ENCODE results near the gene C1orf74. TPM values are rescaled to one million over a fixed set of nuclear protein-coding genes. Genes with fewer than 3 reads are reported as not detected.

Gene C1orf74
- total and polyA plus RNA-seq, 5 donors from 2014 or later, result 0.07 to 0.56 (median 0.27) TPM

GRCh38 chr1:209729436-209729835 is 54.9 kb downstream of the C1orf74 start:
- ATAC-seq (ENCODE audit: low read depth in 2 of 2), result no peak

More at GRCh38 chr1:209729436-209729835, 54.9 kb downstream of the C1orf74 start:
- no peak overlapping the region for H3K4me3 ChIP-seq (ENCODE audit: low read depth, low read length)
- no peak overlapping the region for H3K27ac ChIP-seq (ENCODE audit: insufficient read depth, low read length, poor library complexity, severe bottlenecking)
- Mint-ChIP-seq H3K9me3 (no peaks in the 10 kb centered on the region), H3K4me3 (no peak overlapping the region), H3K4me1 (peaks cover under 1 to 11% (median 4%) of the 10 kb centered on the region in 4 donors), H3K27me3 (no peaks in the 10 kb centered on the region), H3K27ac (no peak overlapping the region), H3K36me3 (peaks cover 3% of the 10 kb centered on the region)
- no peak for DNase-seq
- H3K9me3 ChIP-seq (ENCODE audit: control insufficient read depth in 2 of 2, low read length in 2 of 2), result no peaks in the 10 kb centered on the region
- H3K36me3 ChIP-seq (ENCODE audit: control insufficient read depth, insufficient read depth, low read length), result no peaks in the 10 kb centered on the region
- H3K27me3 ChIP-seq (ENCODE audit: control insufficient read depth, insufficient read depth, low read length), result no peaks in the 10 kb centered on the region
- no peaks in the 10 kb centered on the region for H3K4me1 ChIP-seq (ENCODE audit: control insufficient read depth, insufficient read depth, low read length, poor library complexity, severe bottlenecking)

Other genes starting within 250 kb of the C1orf74 start
- not detected for gene CAMK1G, start 200.8 kb downstream of the C1orf74 start, total RNA-seq
- not detected for gene CAMK1G, start 200.8 kb downstream of the C1orf74 start, polyA plus RNA-seq
- gene LAMB3, start 132.1 kb downstream of the C1orf74 start, total RNA-seq, result 0.96 TPM
- gene LAMB3, start 132.1 kb downstream of the C1orf74 start, polyA plus RNA-seq, result under 1 TPM in 3 of 4 donors, not detected in 1; 0.24 to 0.74 (median 0.54) TPM
- gene G0S2, start 109.1 kb downstream of the C1orf74 start, total RNA-seq, result not detected
- under 1 TPM in 1 of 4 donors, not detected in 3; 0.48 TPM for gene G0S2, start 109.1 kb downstream of the C1orf74 start, polyA plus RNA-seq
- 0.47 TPM for gene HSD11B1, start 79.7 kb downstream of the C1orf74 start, total RNA-seq
- gene HSD11B1, start 79.7 kb downstream of the C1orf74 start, polyA plus RNA-seq, result under 1 TPM; 0.38 to 0.74 (median 0.64) TPM
- 470 TPM for gene TRAF3IP3, start 28.5 kb downstream of the C1orf74 start, total RNA-seq
- 100 to 1,000 TPM; 450 to 594 (median 504) TPM for gene TRAF3IP3, start 28.5 kb downstream of the C1orf74 start, polyA plus RNA-seq
- 0.86 TPM for gene IRF6, start 21.6 kb upstream of the C1orf74 start, total RNA-seq
- 1 to 10 TPM in 2 of 4 donors, under 1 TPM in 2; 0.21 to 1.9 (median 0.93) TPM for gene IRF6, start 21.6 kb upstream of the C1orf74 start, polyA plus RNA-seq
- gene UTP25, start 43.4 kb upstream of the C1orf74 start, total RNA-seq, result 7.4 TPM
- 1 to 10 TPM; 2.4 to 4.3 (median 3.1) TPM for gene UTP25, start 43.4 kb upstream of the C1orf74 start, polyA plus RNA-seq
- not detected for gene SYT14, start 153.7 kb upstream of the C1orf74 start, total RNA-seq
- not detected for gene SYT14, start 153.7 kb upstream of the C1orf74 start, polyA plus RNA-seq